ENCODE measurements around the gene SLC10A6. TPM values are rescaled to one million over a fixed set of nuclear protein-coding genes. Genes with fewer than 3 reads are reported as not detected.

The SLC10A6 gene
- total RNA-seq = not detected in 2 replicates
- polyA plus RNA-seq = not detected in 2 replicates

GRCh38 chr4:86848732-86849619 is at the start of gene SLC10A6:
SLC10A6 (minus strand) TSS chr4:86849384; CDS start chr4:86849115, 269 bp downstream.
- Histone ChIP-seq H3K9me3 (ENCODE audit: low read depth) (no peaks in the 10 kb centered on the region), H3K4me1 (ENCODE audit: low read depth) (no peaks in the 10 kb centered on the region), H3K4me3 (no peak within 1 kb of the TSS), H3K36me3 (no peaks in the 10 kb centered on the region), H3K27me3 (no peaks in the 10 kb centered on the region), H3K27ac (no peak within 1 kb of the TSS)
- DNase-seq (ENCODE audit: low read depth in 1 of 2, low spot score in 1 of 2) = no peak
- no peak for TF ChIP-seq CTCF (IDR thresholded peaks at IDR 0.05; ENCODE audit: low read depth, low read length)

GRCh38 chr4:86898562-86898961 is 49.4 kb upstream of the SLC10A6 start:
- no peak overlapping the region for H3K27ac ChIP-seq
- no peaks in the 10 kb centered on the region for H3K36me3 ChIP-seq
- no peak overlapping the region for H3K4me3 ChIP-seq
- no peaks in the 10 kb centered on the region for H3K4me1 ChIP-seq (ENCODE audit: low read depth)
- no peak for DNase-seq (ENCODE audit: low read depth in 1 of 2, low spot score in 1 of 2)
- peak; percentile 19 for TF ChIP-seq CTCF (IDR thresholded peaks at IDR 0.05; ENCODE audit: low read depth, low read length)
- H3K9me3 ChIP-seq (ENCODE audit: low read depth) = no peaks in the 10 kb centered on the region
- no peaks in the 10 kb centered on the region for H3K27me3 ChIP-seq

- no peak overlapping the region for H3K27ac ChIP-seq
- DNase-seq (ENCODE audit: low read depth in 1 of 2, low spot score in 1 of 2) = peak in 1 of 2 donors; percentile 42
- no peak overlapping the region for H3K4me3 ChIP-seq
- no peaks in the 10 kb centered on the region for H3K36me3 ChIP-seq
- TF ChIP-seq CTCF (IDR thresholded peaks at IDR 0.05; ENCODE audit: low read depth, low read length) = no peak
- H3K4me1 ChIP-seq (ENCODE audit: low read depth) = no peaks in the 10 kb centered on the region
- H3K9me3 ChIP-seq (ENCODE audit: low read depth) = no peaks in the 10 kb centered on the region
- no peaks in the 10 kb centered on the region for H3K27me3 ChIP-seq
Measured at GRCh38 chr4:86896596-86896995, 47.4 kb upstream of the SLC10A6 start.

- Histone ChIP-seq H3K36me3 (no peaks in the 10 kb centered on the region), H3K4me1 (ENCODE audit: low read depth) (no peaks in the 10 kb centered on the region), H3K27me3 (no peaks in the 10 kb centered on the region), H3K4me3 (no peak overlapping the region), H3K9me3 (ENCODE audit: low read depth) (no peaks in the 10 kb centered on the region), H3K27ac (no peak overlapping the region)
- peak; percentile 79 to 85 for DNase-seq (ENCODE audit: low read depth in 1 of 2, low spot score in 1 of 2)
- peak; percentile 74 for TF ChIP-seq CTCF (IDR thresholded peaks at IDR 0.05; ENCODE audit: low read depth, low read length)
Measured at GRCh38 chr4:86895692-86896488, 46.7 kb upstream of the SLC10A6 start.

GRCh38 chr4:86894455-86894854 is 45.3 kb upstream of the SLC10A6 start:
- no peak for TF ChIP-seq CTCF (IDR thresholded peaks at IDR 0.05; ENCODE audit: low read depth, low read length)
- DNase-seq (ENCODE audit: low read depth in 1 of 2, low spot score in 1 of 2) = no peak
- Histone ChIP-seq H3K4me1 (ENCODE audit: low read depth) (no peaks in the 10 kb centered on the region), H3K27ac (no peak overlapping the region), H3K4me3 (no peak overlapping the region), H3K36me3 (no peaks in the 10 kb centered on the region), H3K27me3 (no peaks in the 10 kb centered on the region), H3K9me3 (ENCODE audit: low read depth) (no peaks in the 10 kb centered on the region)
